Thyroid gland (tissue), 4 donors: ENCODE data around the gene SLC6A17.

Experiments
- POLR2A ChIP-seq, 2 donors: fragments of 450-650 bp; IDR thresholded peaks; one replicate each; pipeline ENCODE4 v1.6.1; 2017; ENCODE audit warnings: antibody characterized with exemption in 2 of 2, mild to moderate bottlenecking in 2 of 2, moderate library complexity in 1 of 2
- TF ChIP-seq, protein P1 (sequence below), 6 experiments: fragments of 200-600 bp in 3 of 6; fragments of 450-650 bp in 3 of 6; sonication (generic) in 3 of 6; IDR thresholded peaks; one replicate each; pipeline ENCODE4 v1.5.1; 2016 to 2019; ENCODE audit warnings: antibody characterized with exemption in 6 of 6, mild to moderate bottlenecking in 2 of 6, inconsistent platforms in 1 of 6, moderate library complexity in 1 of 6

- TF ChIP-seq POLR2A (IDR thresholded peaks at IDR 0.05): no peak
- TF ChIP-seq, protein P1, sequence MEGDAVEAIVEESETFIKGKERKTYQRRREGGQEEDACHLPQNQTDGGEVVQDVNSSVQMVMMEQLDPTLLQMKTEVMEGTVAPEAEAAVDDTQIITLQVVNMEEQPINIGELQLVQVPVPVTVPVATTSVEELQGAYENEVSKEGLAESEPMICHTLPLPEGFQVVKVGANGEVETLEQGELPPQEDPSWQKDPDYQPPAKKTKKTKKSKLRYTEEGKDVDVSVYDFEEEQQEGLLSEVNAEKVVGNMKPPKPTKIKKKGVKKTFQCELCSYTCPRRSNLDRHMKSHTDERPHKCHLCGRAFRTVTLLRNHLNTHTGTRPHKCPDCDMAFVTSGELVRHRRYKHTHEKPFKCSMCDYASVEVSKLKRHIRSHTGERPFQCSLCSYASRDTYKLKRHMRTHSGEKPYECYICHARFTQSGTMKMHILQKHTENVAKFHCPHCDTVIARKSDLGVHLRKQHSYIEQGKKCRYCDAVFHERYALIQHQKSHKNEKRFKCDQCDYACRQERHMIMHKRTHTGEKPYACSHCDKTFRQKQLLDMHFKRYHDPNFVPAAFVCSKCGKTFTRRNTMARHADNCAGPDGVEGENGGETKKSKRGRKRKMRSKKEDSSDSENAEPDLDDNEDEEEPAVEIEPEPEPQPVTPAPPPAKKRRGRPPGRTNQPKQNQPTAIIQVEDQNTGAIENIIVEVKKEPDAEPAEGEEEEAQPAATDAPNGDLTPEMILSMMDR (IDR thresholded peaks at IDR 0.05): no peak
These were observed 27.1 kb upstream of the SLC6A17 start for GRCh38 chr1:110123224-110123623.
